Activated B cell treated with CpG ODN at 0.5 μM for 24 hours (primary cell): ENCODE data around the gene GABARAPL2. TPM values are rescaled to one million over a fixed set of nuclear protein-coding genes. Genes with fewer than 3 reads are reported as not detected.

Source experiments
- ATAC-seq: fragments of 200-7000 bp; cut with Tn5 transposase; one replicate; pipeline ENCODE4 v1.10.0; 2021; ENCODE audit warnings: low read depth, mild to moderate bottlenecking, moderate library complexity
- CTCF ChIA-PET: fragments of 350-600 bp; sonication (Branson Sonifier 250); formaldehyde crosslinking; loops from one replicate; lab custom pipeline; 2021; ENCODE audit warnings: antibody characterized with exemption; lab: Charles Lee
- POLR2A ChIA-PET: fragments of 350-600 bp; sonication (Branson Sonifier 250); formaldehyde crosslinking; loops from one replicate; lab custom pipeline; 2021; ENCODE audit warnings: antibody characterized with exemption; lab: Charles Lee
- DNase-seq: peaks from one replicate; pipeline ENCODE4 v3.0.0; 2022
- H3K27ac Mint-ChIP-seq: one replicate; pipeline ENCODE4 v1.8.0; 2020; ENCODE audit warnings: mixed read lengths
- H3K27me3 Mint-ChIP-seq: one replicate; pipeline ENCODE4 v1.8.0; 2021; ENCODE audit warnings: mixed read lengths
- H3K36me3 Mint-ChIP-seq: one replicate; pipeline ENCODE4 v1.8.0; 2021; ENCODE audit warnings: low read depth, mixed read lengths
- H3K4me1 Mint-ChIP-seq: one replicate; pipeline ENCODE4 v1.8.0; 2021; ENCODE audit warnings: mixed read lengths
- H3K4me3 Mint-ChIP-seq: one replicate; pipeline ENCODE4 v1.8.0; 2020; ENCODE audit warnings: mild to moderate bottlenecking, mixed read lengths
- H3K9me3 Mint-ChIP-seq: one replicate; pipeline ENCODE4 v1.8.0; 2020; ENCODE audit warnings: mixed read lengths
- CTCF ChIP-seq: fragments of 200-600 bp; IDR thresholded peaks from one replicate; pipeline ENCODE4 v1.8.0; 2022; ENCODE audit warnings: antibody characterized with exemption, mild to moderate bottlenecking
- intact Hi-C: fragments of 100-400 bp; cut with micrococcal nuclease; formaldehyde crosslinking; loops from one replicate; pipeline ENCODE4 v1.15.1; 2024
- total RNA-seq: library from RNA; stranded (reverse); gene quantifications from 2 replicates; pipeline ENCODE4 v1.2.3, GENCODE V29; 2022

GABARAPL2 gene
- total RNA-seq, 1 donor from 2014 or later, result 62.9 TPM

DNA sequence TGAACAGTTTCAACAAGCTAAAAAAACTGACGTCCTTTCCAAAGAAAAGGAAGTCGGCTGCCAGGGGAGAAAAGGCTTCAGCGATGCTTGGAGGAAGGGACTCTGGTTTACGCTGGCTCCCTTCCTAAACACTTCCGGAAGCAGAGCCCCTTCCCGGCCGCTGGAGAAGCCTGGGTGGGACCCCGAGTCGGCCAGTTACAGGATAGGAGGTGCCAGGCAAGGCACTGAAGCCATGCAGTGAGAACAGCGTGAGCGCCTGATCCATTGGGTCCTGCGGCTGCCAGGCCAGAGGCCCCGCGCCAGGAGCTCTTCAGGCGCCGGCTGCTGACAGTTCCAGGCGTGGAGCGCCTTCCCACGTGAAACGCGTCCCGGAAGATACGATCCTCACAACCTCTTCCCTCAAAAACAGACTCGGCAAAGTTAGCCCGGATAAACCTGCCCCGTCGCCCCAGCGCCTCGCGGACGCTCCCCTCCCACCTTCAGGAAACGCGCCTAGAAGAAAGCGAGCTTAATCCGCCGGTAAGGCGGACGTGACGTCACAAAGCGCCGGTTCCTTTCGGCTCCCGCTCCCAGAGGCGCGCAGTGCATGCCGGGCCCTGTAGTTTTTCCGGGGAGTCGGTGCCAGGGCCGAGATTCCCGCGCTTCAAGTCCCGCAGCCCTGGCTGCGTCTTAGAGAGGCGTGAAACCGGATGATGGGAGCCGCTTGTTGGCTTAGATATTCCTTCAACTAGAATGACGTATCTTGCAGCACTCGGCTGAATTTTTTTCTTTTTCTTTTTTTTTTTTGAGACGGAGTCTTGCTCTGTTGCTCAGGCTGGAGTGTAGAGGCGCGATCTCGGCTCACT lies 56.8 kb downstream of the GABARAPL2 start, which contains the start of gene ADAT1:
TSS of gene ADAT1 (minus strand) at position 521 of the 845 bp plus-strand sequence. CDS start 2,482 bp downstream, outside the sequence.
- no peaks in the 10 kb centered on the region for H3K27me3 Mint-ChIP-seq
- peak within 1 kb of the TSS; percentile 98 for H3K4me3 Mint-ChIP-seq
- peak; percentile 97 for ATAC-seq
- intact Hi-C loops, result loop anchor here (1.0 to 2.0 kb wide), 10 partner anchors 24 to 1568 kb away; partner anchors contain the start of genes CFDP1, GABARAPL2, KARS1 and MON1B
- peaks cover 55% of the 10 kb centered on the region for H3K36me3 Mint-ChIP-seq
- H3K27ac Mint-ChIP-seq, result peak within 1 kb of the TSS; percentile 95
- H3K4me1 Mint-ChIP-seq, result peaks cover 22% of the 10 kb centered on the region
- TF ChIP-seq CTCF, result no peak
- POLR2A ChIA-PET, result interaction anchor here (0.5 to 3.0 kb wide), 21 partner anchors 10 to 1568 kb away, joined by 3 to 95 read pairs (median 5); partner anchors contain the start of genes CFDP1, GABARAPL2, KARS1 and MON1B
- CTCF ChIA-PET, result interaction anchor here (1.2 to 2.0 kb wide), 3 partner anchors 25 to 158 kb away, joined by 3 to 6 read pairs (median 3); partner anchors contain the start of genes KARS1 and TERF2IP
- no peaks in the 10 kb centered on the region for H3K9me3 Mint-ChIP-seq
- DNase-seq, result peak; percentile 93

GRCh38 chr16:75624921-75625334 lies 58.7 kb downstream of the GABARAPL2 start:
- CTCF ChIA-PET, result no interaction called here
- H3K4me1 Mint-ChIP-seq, result peaks cover 22% of the 10 kb centered on the region
- no peak for DNase-seq
- no peak for ATAC-seq
- no peak overlapping the region for H3K4me3 Mint-ChIP-seq
- H3K27me3 Mint-ChIP-seq, result no peaks in the 10 kb centered on the region
- POLR2A ChIA-PET, result no interaction called here
- TF ChIP-seq CTCF, result no peak
- intact Hi-C loops, result no loop called here
- peaks cover 61% of the 10 kb centered on the region for H3K36me3 Mint-ChIP-seq
- no peak overlapping the region for H3K27ac Mint-ChIP-seq
- no peaks in the 10 kb centered on the region for H3K9me3 Mint-ChIP-seq

DNA sequence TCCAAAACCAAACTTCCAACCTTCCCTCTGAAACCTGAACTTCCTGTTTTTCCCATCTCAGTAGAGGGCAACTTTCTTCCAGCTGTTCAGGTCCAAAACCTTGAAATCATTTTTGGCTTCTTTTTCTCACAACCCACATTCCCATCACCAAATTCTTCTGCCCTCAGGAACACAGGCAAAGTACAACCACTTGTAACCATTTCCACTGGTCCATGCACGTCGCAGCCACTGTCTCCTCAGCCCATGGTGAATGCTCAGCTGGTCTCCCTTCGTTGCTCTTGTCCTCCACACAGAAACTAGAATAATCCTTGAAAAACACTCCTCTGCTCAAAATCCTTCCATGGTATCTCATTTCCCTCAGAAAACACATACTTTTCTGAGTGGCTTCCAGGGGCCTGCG lies 60.6 kb downstream of the GABARAPL2 start:
- intact Hi-C loops, result no loop called here
- Mint-ChIP-seq H3K27ac (no peak overlapping the region), H3K4me3 (no peak overlapping the region), H3K4me1 (peaks cover 11% of the 10 kb centered on the region), H3K9me3 (no peaks in the 10 kb centered on the region), H3K36me3 (peaks cover 68% of the 10 kb centered on the region), H3K27me3 (no peaks in the 10 kb centered on the region)
- TF ChIP-seq CTCF, result no peak
- ATAC-seq (no peak), DNase-seq (no peak)
- CTCF ChIA-PET, result no interaction called here
- POLR2A ChIA-PET, result no interaction called here

Other genes starting within 250 kb of the GABARAPL2 start
- gene CFDP1, start 132.9 kb upstream of the GABARAPL2 start, total RNA-seq, result 27.7 and 32.0 TPM in 2 replicates
- gene TMEM170A, start 101.7 kb upstream of the GABARAPL2 start, total RNA-seq, result 25.3 and 28.3 TPM in 2 replicates
- gene CHST6, start 70.9 kb upstream of the GABARAPL2 start, total RNA-seq, result 0.02 and 0.05 TPM in 2 replicates
- gene CHST5, start 30.3 kb upstream of the GABARAPL2 start, total RNA-seq, result 0.11 TPM in 1 of 2 replicates, not detected in the other
- 4.0 and 4.1 TPM in 2 replicates for gene TMEM231, start 10.1 kb upstream of the GABARAPL2 start, total RNA-seq
- 52.7 and 57.2 TPM in 2 replicates for gene ADAT1, start 56.9 kb downstream of the GABARAPL2 start, total RNA-seq
- gene KARS1, start 81.3 kb downstream of the GABARAPL2 start, total RNA-seq, result 166 and 182 TPM in 2 replicates
- 52.6 and 52.7 TPM in 2 replicates for gene TERF2IP, start 81.4 kb downstream of the GABARAPL2 start, total RNA-seq
- not detected in 2 replicates for gene CPHXL2, start 110.6 kb downstream of the GABARAPL2 start, total RNA-seq
- not detected in 2 replicates for gene DUXB, start 135.1 kb downstream of the GABARAPL2 start, total RNA-seq
- not detected in 2 replicates for gene CPHXL, start 160.1 kb downstream of the GABARAPL2 start, total RNA-seq